IMR-90 (cell line): ENCODE data around the gene RBFOX1. TPM values are rescaled to one million over a fixed set of nuclear protein-coding genes. Genes with fewer than 3 reads are reported as not detected.

Source experiments
- ATAC-seq: fragments of 200-7000 bp; cut with Tn5 transposase; 2 replicates; pipeline ENCODE4 v1.9.1; 2020; ENCODE audit warnings: low read depth, mild to moderate bottlenecking, moderate library complexity
- BruUV-seq: library from RNA; stranded (reverse); fragments of 400-500 nt; replicated peaks from 2 replicates; lab custom pipeline; 2021; lab: Mats Ljungman, UMichigan
- CTCF ChIA-PET: fragments of 300-600 bp; formaldehyde crosslinking; extraction: SDS; loops from one replicate; lab custom pipeline; 2021; ENCODE audit warnings: antibody characterized with exemption; lab: Yijun Ruan, JAX
- POLR2A ChIA-PET: fragments of 300-600 bp; sonication (Branson Sonifier 250); formaldehyde crosslinking; loops from one replicate; lab custom pipeline; 2022; ENCODE audit warnings: antibody characterized with exemption; ENCODE audit not compliant: unreplicated experiment; lab: Charles Lee
- DNase-seq: peaks from one replicate; pipeline ENCODE4 v3.0.0; 2013
- H2AFZ ChIP-seq: replicated peaks from 2 replicates; pipeline ENCODE3; 2013; ENCODE audit warnings: low read length, mild to moderate bottlenecking; ENCODE audit not compliant: poor library complexity
- H2AK5ac ChIP-seq: 2 replicates; pipeline ENCODE4 v1.6.1; 2013; ENCODE audit warnings: low read depth, low read length, inconsistent platforms
- H2AK9ac ChIP-seq: replicated peaks from 2 replicates; pipeline ENCODE3; 2013; ENCODE audit warnings: mild to moderate bottlenecking, low read depth, low read length, moderate library complexity; ENCODE audit not compliant: poor library complexity
- H2BK120ac ChIP-seq: 2 replicates; pipeline ENCODE4 v1.6.1; 2013; ENCODE audit warnings: low read depth, low read length, inconsistent platforms
- H2BK15ac ChIP-seq: 3 replicates; pipeline ENCODE4 v1.6.1; 2013; ENCODE audit warnings: low read depth, low read length, inconsistent platforms
- H2BK20ac ChIP-seq: 2 replicates; pipeline ENCODE4 v1.6.1; 2013; ENCODE audit warnings: low read depth, mild to moderate bottlenecking, inconsistent platforms, low read length, moderate library complexity
- H2BK5ac ChIP-seq: 2 replicates; pipeline ENCODE4 v1.6.1; 2013; ENCODE audit warnings: mild to moderate bottlenecking, low read depth, low read length, inconsistent platforms; ENCODE audit not compliant: poor library complexity, severe bottlenecking
- H3K14ac ChIP-seq: replicated peaks from 2 replicates; pipeline ENCODE4 v1.6.1; 2013; ENCODE audit warnings: low read depth, low read length, inconsistent platforms
- H3K18ac ChIP-seq: 2 replicates; pipeline ENCODE4 v1.6.1; 2013; ENCODE audit warnings: low read depth, low read length, control low read depth
- H3K23ac ChIP-seq: 2 replicates; pipeline ENCODE4 v1.6.1; 2013; ENCODE audit warnings: low read depth, low read length, inconsistent platforms
- H3K27ac ChIP-seq: 2 replicates; pipeline ENCODE4 v1.5.1; 2013; ENCODE audit warnings: mild to moderate bottlenecking, control low read depth, low read length; ENCODE audit not compliant: insufficient read depth
- H3K27me3 ChIP-seq: 2 replicates; pipeline ENCODE4 v1.6.1; 2013; ENCODE audit warnings: low read length; ENCODE audit not compliant: control insufficient read depth, insufficient read depth
- H3K36me3 ChIP-seq: 2 replicates; pipeline ENCODE4 v1.6.1; 2013; ENCODE audit warnings: low read length, mixed read lengths; ENCODE audit not compliant: control insufficient read depth, insufficient read depth
- H3K4ac ChIP-seq: 2 replicates; pipeline ENCODE4 v1.6.1; 2013; ENCODE audit warnings: low read depth, low read length, inconsistent platforms
- H3K4me1 ChIP-seq: 2 replicates; pipeline ENCODE4 v1.6.1; 2013; ENCODE audit warnings: low read length, mixed read lengths; ENCODE audit not compliant: control insufficient read depth, insufficient read depth
- H3K4me2 ChIP-seq: 2 replicates; pipeline ENCODE4 v1.6.1; 2013; ENCODE audit warnings: low read depth, mild to moderate bottlenecking, control low read depth, low read length, moderate library complexity
- H3K4me3 ChIP-seq: 2 replicates; pipeline ENCODE4 v1.5.1; 2013; ENCODE audit warnings: low read depth, mild to moderate bottlenecking, control low read depth, low read length, moderate library complexity; ENCODE audit not compliant: insufficient read depth
- H3K56ac ChIP-seq: 2 replicates; pipeline ENCODE4 v1.6.1; 2013; ENCODE audit warnings: low read length, inconsistent platforms; ENCODE audit not compliant: insufficient read depth; ENCODE audit errors: extremely low read depth
- H3K79me1 ChIP-seq, 2 experiments: 2 replicates each; pipeline ENCODE4 v1.6.1; 2013; ENCODE audit warnings: low read length in 2 of 2, inconsistent platforms in 1 of 2, low read depth in 1 of 2
- H3K9ac ChIP-seq: 2 replicates; pipeline ENCODE4 v1.6.1; 2013; ENCODE audit warnings: low read depth, low read length, control low read depth
- H3K9me1 ChIP-seq: 2 replicates; pipeline ENCODE4 v1.6.1; 2013; ENCODE audit warnings: low read length, inconsistent platforms; ENCODE audit not compliant: insufficient read depth
- H3K9me3 ChIP-seq: 2 replicates; pipeline ENCODE4 v1.6.1; 2013; ENCODE audit warnings: low read length; ENCODE audit not compliant: control insufficient read depth, insufficient read depth
- H4K20me1 ChIP-seq: 2 replicates; pipeline ENCODE4 v1.6.1; 2013; ENCODE audit warnings: low read length, inconsistent platforms; ENCODE audit not compliant: insufficient read depth
- H4K5ac ChIP-seq: 2 replicates; pipeline ENCODE4 v1.6.1; 2013; ENCODE audit warnings: mild to moderate bottlenecking, low read depth, low read length, control low read depth
- H4K8ac ChIP-seq, 2 experiments: 2 replicates each; pipeline ENCODE4 v1.6.1; 2013; ENCODE audit warnings: low read depth in 2 of 2, low read length in 2 of 2, control low read depth in 1 of 2, inconsistent platforms in 1 of 2
- H4K91ac ChIP-seq: 2 replicates; pipeline ENCODE4 v1.6.1; 2013; ENCODE audit warnings: low read depth, low read length, inconsistent platforms; ENCODE audit not compliant: insufficient read depth
- FOS ChIP-seq: fragments of 150-350 bp; IDR thresholded peaks from 2 replicates; pipeline ENCODE4 v1.6.1; 2016; ENCODE audit warnings: low read depth, low read length
- MAZ ChIP-seq: IDR thresholded peaks from 2 replicates; pipeline ENCODE4 v1.6.1; 2012; ENCODE audit warnings: low read depth, mild to moderate bottlenecking, low read length, improper control_type of control experiment, moderate library complexity, borderline replicate concordance
- MXI1 ChIP-seq: IDR thresholded peaks from 2 replicates; pipeline ENCODE4 v1.6.1; 2012; ENCODE audit warnings: low read depth, mild to moderate bottlenecking, low read length, moderate library complexity, borderline replicate concordance
- NFE2L2 ChIP-seq: fragments of 150-350 bp; IDR thresholded peaks from 2 replicates; pipeline ENCODE4 v1.6.1; 2016; ENCODE audit warnings: low read depth, mild to moderate bottlenecking, low read length
- POLR2A ChIP-seq: IDR thresholded peaks from 2 replicates; pipeline ENCODE4 v1.6.1; 2012; ENCODE audit warnings: mild to moderate bottlenecking, low read depth, low read length
- RAD21 ChIP-seq: IDR thresholded peaks from 2 replicates; pipeline ENCODE4 v1.6.1; 2012; ENCODE audit warnings: low read length, improper control_type of control experiment
- RCOR1 ChIP-seq: IDR thresholded peaks from 2 replicates; pipeline ENCODE4 v1.6.1; 2012; ENCODE audit warnings: mild to moderate bottlenecking, low read length, improper control_type of control experiment; ENCODE audit not compliant: insufficient replicate concordance
- RFX5 ChIP-seq: IDR thresholded peaks from 2 replicates; pipeline ENCODE4 v1.8.0; 2012; ENCODE audit warnings: low read depth, mild to moderate bottlenecking, low read length, moderate library complexity
- WGBS, 2 experiments: methylation state at CpG; one replicate each; pipeline versions ENCODE4 v1.1.5 to v1.1.7; 2013; ENCODE audit warnings: missing lambda C conversion rate in 2 of 2; ENCODE audit not compliant: insufficient read length in 1 of 2; ENCODE audit errors: extremely low coverage in 2 of 2; 5-methylcytosine and 5-hydroxymethylcytosine counted together
- dilution Hi-C: fragments of 300-500 bp; cut with HindIII; formaldehyde crosslinking; loops from one replicate; pipeline ENCODE4 v1.14.3; 2018; ENCODE audit warnings: low sequenced_read_pairs; ENCODE audit not compliant: unreplicated experiment
- in situ Hi-C: fragments of 300-500 bp; cut with MboI; formaldehyde crosslinking; loops from 3 replicates; pipeline ENCODE4 v1.14.3; 2019; ENCODE audit warnings: low sequenced_read_pairs, inconsistent platforms, mixed read lengths
- intact Hi-C: fragments of 100-400 bp; cut with micrococcal nuclease; formaldehyde crosslinking; loops from 2 replicates; pipeline ENCODE4 v1.10.0; 2022
- polyA plus RNA-seq, 3 experiments: library from polyadenylated mRNA; depleted of rRNA; stranded (reverse); fragments of >200 nt; gene quantifications; 2 replicates each; pipeline ENCODE4 v1.2.3, GENCODE V29; 2012; ENCODE audit warnings: low replicate concordance in 1 of 3
- total RNA-seq: library from RNA; depleted of rRNA; stranded (reverse); fragments of >200 nt; gene quantifications from 2 replicates; pipeline ENCODE4 v1.2.3, GENCODE V29; 2012
- TF ChIP-seq, protein P1 (sequence below): fragments of 150-350 bp; IDR thresholded peaks from 2 replicates; pipeline ENCODE4 v1.6.1; 2017; ENCODE audit warnings: mild to moderate bottlenecking, antibody characterized with exemption, low read length, low read depth
- TF ChIP-seq, protein P2 (sequence below): conservative IDR thresholded peaks from 2 replicates; pipeline ENCODE4 v1.5.1; 2012; ENCODE audit warnings: mild to moderate bottlenecking, low read depth, low read length, improper control_type of control experiment
- TF ChIP-seq, protein P3 (sequence below): fragments of 150-350 bp; IDR thresholded peaks from 2 replicates; pipeline ENCODE4 v1.6.1; 2016; ENCODE audit warnings: low read depth, mild to moderate bottlenecking, low read length, moderate library complexity, borderline replicate concordance

Gene RBFOX1
- total and polyA plus RNA-seq, 2 of the 4 experiments (the other 2 are of a cell fraction) = not detected

DNA sequence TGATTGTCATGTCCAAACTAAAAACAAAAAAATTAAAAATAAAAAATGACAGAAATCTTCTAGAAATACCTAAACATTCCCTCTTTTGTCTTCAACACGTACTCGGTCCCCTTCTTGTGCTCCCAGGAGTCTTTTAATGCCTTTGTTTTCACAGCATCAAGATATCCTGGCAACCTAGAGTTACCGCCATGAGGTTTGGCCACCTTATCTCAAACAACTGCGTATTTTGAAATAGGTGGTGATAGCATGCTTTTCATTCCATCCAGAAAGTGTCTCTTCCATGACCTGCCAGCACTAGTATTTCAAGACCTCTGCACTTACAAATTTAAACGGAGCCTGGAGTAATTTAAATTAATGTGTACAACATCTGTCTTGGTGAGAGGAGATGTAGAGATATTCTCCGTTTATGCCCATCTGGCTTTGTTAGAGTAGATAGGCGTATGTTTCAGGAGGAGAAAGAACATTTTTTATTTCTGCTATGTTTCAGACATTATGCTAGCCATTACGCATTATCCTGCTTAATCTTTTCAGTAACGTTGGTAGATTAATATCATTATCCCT lies 42.0 kb downstream of the RBFOX1 start:
- H3K18ac ChIP-seq = no peak overlapping the region
- no peak overlapping the region for H4K8ac ChIP-seq
- no peak overlapping the region for H3K4me2 ChIP-seq
- H2BK15ac ChIP-seq = no peak overlapping the region
- H4K20me1 ChIP-seq = no peaks in the 10 kb centered on the region
- ATAC-seq = no peak
- no peak overlapping the region for H3K4me3 ChIP-seq
- in situ Hi-C loops = no loop called here
- TF ChIP-seq, protein P1, sequence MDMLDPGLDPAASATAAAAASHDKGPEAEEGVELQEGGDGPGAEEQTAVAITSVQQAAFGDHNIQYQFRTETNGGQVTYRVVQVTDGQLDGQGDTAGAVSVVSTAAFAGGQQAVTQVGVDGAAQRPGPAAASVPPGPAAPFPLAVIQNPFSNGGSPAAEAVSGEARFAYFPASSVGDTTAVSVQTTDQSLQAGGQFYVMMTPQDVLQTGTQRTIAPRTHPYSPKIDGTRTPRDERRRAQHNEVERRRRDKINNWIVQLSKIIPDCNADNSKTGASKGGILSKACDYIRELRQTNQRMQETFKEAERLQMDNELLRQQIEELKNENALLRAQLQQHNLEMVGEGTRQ = no peak
- TF ChIP-seq RFX5 (no peak), POLR2A (no peak), NFE2L2 (no peak), MAZ (no peak), FOS (no peak), MXI1 (no peak), RAD21 (no peak), RCOR1 (no peak)
- TF ChIP-seq, protein P2, sequence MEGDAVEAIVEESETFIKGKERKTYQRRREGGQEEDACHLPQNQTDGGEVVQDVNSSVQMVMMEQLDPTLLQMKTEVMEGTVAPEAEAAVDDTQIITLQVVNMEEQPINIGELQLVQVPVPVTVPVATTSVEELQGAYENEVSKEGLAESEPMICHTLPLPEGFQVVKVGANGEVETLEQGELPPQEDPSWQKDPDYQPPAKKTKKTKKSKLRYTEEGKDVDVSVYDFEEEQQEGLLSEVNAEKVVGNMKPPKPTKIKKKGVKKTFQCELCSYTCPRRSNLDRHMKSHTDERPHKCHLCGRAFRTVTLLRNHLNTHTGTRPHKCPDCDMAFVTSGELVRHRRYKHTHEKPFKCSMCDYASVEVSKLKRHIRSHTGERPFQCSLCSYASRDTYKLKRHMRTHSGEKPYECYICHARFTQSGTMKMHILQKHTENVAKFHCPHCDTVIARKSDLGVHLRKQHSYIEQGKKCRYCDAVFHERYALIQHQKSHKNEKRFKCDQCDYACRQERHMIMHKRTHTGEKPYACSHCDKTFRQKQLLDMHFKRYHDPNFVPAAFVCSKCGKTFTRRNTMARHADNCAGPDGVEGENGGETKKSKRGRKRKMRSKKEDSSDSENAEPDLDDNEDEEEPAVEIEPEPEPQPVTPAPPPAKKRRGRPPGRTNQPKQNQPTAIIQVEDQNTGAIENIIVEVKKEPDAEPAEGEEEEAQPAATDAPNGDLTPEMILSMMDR = no peak
- TF ChIP-seq, protein P3, sequence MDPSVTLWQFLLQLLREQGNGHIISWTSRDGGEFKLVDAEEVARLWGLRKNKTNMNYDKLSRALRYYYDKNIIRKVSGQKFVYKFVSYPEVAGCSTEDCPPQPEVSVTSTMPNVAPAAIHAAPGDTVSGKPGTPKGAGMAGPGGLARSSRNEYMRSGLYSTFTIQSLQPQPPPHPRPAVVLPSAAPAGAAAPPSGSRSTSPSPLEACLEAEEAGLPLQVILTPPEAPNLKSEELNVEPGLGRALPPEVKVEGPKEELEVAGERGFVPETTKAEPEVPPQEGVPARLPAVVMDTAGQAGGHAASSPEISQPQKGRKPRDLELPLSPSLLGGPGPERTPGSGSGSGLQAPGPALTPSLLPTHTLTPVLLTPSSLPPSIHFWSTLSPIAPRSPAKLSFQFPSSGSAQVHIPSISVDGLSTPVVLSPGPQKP = no peak
- no CpG with 5 or more reads among the region's 9 CpGs for whole genome bisulfite sequencing, 2 experiments
- no peak overlapping the region for H3K27ac ChIP-seq
- ChIA-PET POLR2A (no interaction called here), CTCF (no interaction called here)
- no peak overlapping the region for H4K91ac ChIP-seq
- H2AK5ac ChIP-seq = no peak overlapping the region
- H2BK120ac ChIP-seq = no peak overlapping the region
- no peak overlapping the region for H3K14ac ChIP-seq
- no peak overlapping the region for H2BK20ac ChIP-seq
- no peak overlapping the region for H3K23ac ChIP-seq
- no peak overlapping the region for H2BK5ac ChIP-seq
- no peaks in the 10 kb centered on the region for H3K36me3 ChIP-seq
- no peak overlapping the region for H2AK9ac ChIP-seq
- H3K4ac ChIP-seq = no peak overlapping the region
- H3K27me3 ChIP-seq = no peaks in the 10 kb centered on the region
- H3K4me1 ChIP-seq = no peaks in the 10 kb centered on the region
- no peaks in the 10 kb centered on the region for H3K79me1 ChIP-seq
- no TSS peak for BruUV-seq
- no peak overlapping the region for H4K5ac ChIP-seq
- H3K9ac ChIP-seq = no peak overlapping the region
- no peak for DNase-seq
- no peak overlapping the region for H2AFZ ChIP-seq
- H3K9me3 ChIP-seq = peaks cover 10% of the 10 kb centered on the region
- intact Hi-C loops = no loop called here
- dilution Hi-C loops = no loop called here
- H3K56ac ChIP-seq = no peak overlapping the region
- no peaks in the 10 kb centered on the region for H3K9me1 ChIP-seq
